ENCODE measurements around the gene STARD4. TPM values are rescaled to one million over a fixed set of nuclear protein-coding genes. Genes with fewer than 3 reads are reported as not detected.

The STARD4 gene
- total and polyA plus RNA-seq, 4 donors, result 10.1 to 61.2 (median 34.1) TPM

DNA sequence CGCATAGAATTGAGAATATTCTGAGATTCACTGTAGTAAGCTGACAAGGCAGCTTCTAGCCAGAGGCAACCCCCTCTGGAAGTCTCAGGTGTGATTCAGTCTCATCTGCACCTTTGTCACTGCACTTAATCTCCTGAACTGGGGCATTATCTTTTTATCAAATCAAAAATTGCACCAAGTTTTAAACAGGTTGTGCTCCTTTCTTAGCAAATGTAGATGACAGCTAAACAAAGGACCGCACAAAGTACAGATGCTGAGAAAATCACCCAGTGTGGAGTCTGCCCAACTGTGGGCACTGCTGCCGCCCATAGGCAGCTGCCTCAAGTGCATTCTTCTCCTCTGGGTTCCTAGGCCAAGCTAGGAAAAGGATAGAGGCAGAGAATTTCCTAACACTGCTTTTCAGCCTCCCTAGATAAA, 51.1 kb downstream of the STARD4 start:
- peak in 1 of 2 donors; percentile 39 for TF ChIP-seq RAD21 (IDR thresholded peaks at IDR 0.05)
- no peak for TF ChIP-seq EGR1 (IDR thresholded peaks at IDR 0.05; ENCODE audit: low read depth in 2 of 2)
- Histone ChIP-seq H3K9ac (ENCODE audit: low read depth in 1 of 2, low read length in 2 of 2) (no peak overlapping the region), H3K27ac (ENCODE audit: low read depth in 1 of 2, low read length in 2 of 2) (no peak overlapping the region), H3K4me1 (ENCODE audit: control insufficient read depth in 4 of 4, insufficient read depth in 4 of 4, low read length in 3 of 4) (no peaks in the 10 kb centered on the region), H3K9me3 (ENCODE audit: control insufficient read depth in 4 of 4, low read length in 3 of 4) (no peaks in the 10 kb centered on the region), H3K4me3 (ENCODE audit: low read depth in 1 of 3, low read length in 3 of 3) (no peak overlapping the region), H3K36me3 (ENCODE audit: control insufficient read depth in 4 of 4, insufficient read depth in 3 of 4, low read depth in 1 of 4, low read length in 3 of 4) (no peaks in the 10 kb centered on the region), H3K27me3 (ENCODE audit: control insufficient read depth in 4 of 4, insufficient read depth in 4 of 4, low read length in 3 of 4) (no peaks in the 10 kb centered on the region)
- DNase-seq (ENCODE audit: low spot score), result no peak
- WGBS, result 46% methylated on average over 3 of the region's 3 CpGs

- H3K4me3 ChIP-seq (ENCODE audit: low read depth in 1 of 3, low read length in 3 of 3), result no peak overlapping the region
- H3K4me1 ChIP-seq (ENCODE audit: control insufficient read depth in 4 of 4, insufficient read depth in 4 of 4, low read length in 3 of 4), result no peaks in the 10 kb centered on the region
- 76% methylated on average over 2 of the region's 2 CpGs for WGBS
- TF ChIP-seq FOXA1 (IDR thresholded peaks at IDR 0.05), result no peak
- TF ChIP-seq CTCF (IDR thresholded peaks at IDR 0.05; ENCODE audit: low read depth, low read length, missing input control), result no peak
- TF ChIP-seq, protein P1, sequence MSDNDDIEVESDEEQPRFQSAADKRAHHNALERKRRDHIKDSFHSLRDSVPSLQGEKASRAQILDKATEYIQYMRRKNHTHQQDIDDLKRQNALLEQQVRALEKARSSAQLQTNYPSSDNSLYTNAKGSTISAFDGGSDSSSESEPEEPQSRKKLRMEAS (IDR thresholded peaks at IDR 0.05), result no peak
- TF ChIP-seq JUND (IDR thresholded peaks at IDR 0.05), result no peak
- TF ChIP-seq GABPA (IDR thresholded peaks at IDR 0.05 in 1 of 2, conservative IDR thresholded peaks at IDR 0.05 in 1 of 2), result no peak
- no peak for TF ChIP-seq YY1 (IDR thresholded peaks at IDR 0.05)
- no peak for TF ChIP-seq RAD21 (IDR thresholded peaks at IDR 0.05)
- no peak for TF ChIP-seq RXRA (IDR thresholded peaks at IDR 0.05)
- TF ChIP-seq, protein P2, sequence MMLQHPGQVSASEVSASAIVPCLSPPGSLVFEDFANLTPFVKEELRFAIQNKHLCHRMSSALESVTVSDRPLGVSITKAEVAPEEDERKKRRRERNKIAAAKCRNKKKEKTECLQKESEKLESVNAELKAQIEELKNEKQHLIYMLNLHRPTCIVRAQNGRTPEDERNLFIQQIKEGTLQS (IDR thresholded peaks at IDR 0.05), result no peak
- no peak for TF ChIP-seq TAF1 (conservative IDR thresholded peaks at IDR 0.05)
- no peak for TF ChIP-seq REST (IDR thresholded peaks at IDR 0.05)
- TF ChIP-seq FOXA2 (IDR thresholded peaks at IDR 0.05), result no peak
- TF ChIP-seq HNF4A (conservative IDR thresholded peaks at IDR 0.05), result no peak
- no peak for TF ChIP-seq SP1 (IDR thresholded peaks at IDR 0.05)
- no peak for TF ChIP-seq HNF4G (IDR thresholded peaks at IDR 0.05)
- no peak for TF ChIP-seq NR2F2 (IDR thresholded peaks at IDR 0.05)
- TF ChIP-seq, protein P3, sequence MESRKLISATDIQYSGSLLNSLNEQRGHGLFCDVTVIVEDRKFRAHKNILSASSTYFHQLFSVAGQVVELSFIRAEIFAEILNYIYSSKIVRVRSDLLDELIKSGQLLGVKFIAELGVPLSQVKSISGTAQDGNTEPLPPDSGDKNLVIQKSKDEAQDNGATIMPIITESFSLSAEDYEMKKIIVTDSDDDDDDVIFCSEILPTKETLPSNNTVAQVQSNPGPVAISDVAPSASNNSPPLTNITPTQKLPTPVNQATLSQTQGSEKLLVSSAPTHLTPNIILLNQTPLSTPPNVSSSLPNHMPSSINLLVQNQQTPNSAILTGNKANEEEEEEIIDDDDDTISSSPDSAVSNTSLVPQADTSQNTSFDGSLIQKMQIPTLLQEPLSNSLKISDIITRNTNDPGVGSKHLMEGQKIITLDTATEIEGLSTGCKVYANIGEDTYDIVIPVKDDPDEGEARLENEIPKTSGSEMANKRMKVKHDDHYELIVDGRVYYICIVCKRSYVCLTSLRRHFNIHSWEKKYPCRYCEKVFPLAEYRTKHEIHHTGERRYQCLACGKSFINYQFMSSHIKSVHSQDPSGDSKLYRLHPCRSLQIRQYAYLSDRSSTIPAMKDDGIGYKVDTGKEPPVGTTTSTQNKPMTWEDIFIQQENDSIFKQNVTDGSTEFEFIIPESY (IDR thresholded peaks at IDR 0.05), result no peak
- TF ChIP-seq EGR1 (IDR thresholded peaks at IDR 0.05; ENCODE audit: low read depth in 2 of 2), result no peak
- no peaks in the 10 kb centered on the region for H3K9me3 ChIP-seq (ENCODE audit: control insufficient read depth in 4 of 4, low read length in 3 of 4)
- H3K36me3 ChIP-seq (ENCODE audit: control insufficient read depth in 4 of 4, insufficient read depth in 3 of 4, low read depth in 1 of 4, low read length in 3 of 4), result no peaks in the 10 kb centered on the region
- H3K27me3 ChIP-seq (ENCODE audit: control insufficient read depth in 4 of 4, insufficient read depth in 4 of 4, low read length in 3 of 4), result no peaks in the 10 kb centered on the region
- no peak overlapping the region for H3K9ac ChIP-seq (ENCODE audit: low read depth in 1 of 2, low read length in 2 of 2)
- DNase-seq (ENCODE audit: low spot score), result no peak
- no peak overlapping the region for H3K27ac ChIP-seq (ENCODE audit: low read depth in 1 of 2, low read length in 2 of 2)
Observed at GRCh38 chr5:111454776-111455175, 57.6 kb downstream of the STARD4 start.

All from liver (tissue), 9 donors.